NCI-H2081 treated with DMSO at 0.1 percent for 48 hours (cell line): ENCODE results near the gene APPBP2.
"Not testable (repeated sequence)": the region's sequence is repeated elsewhere in the genome, so short reads cannot be mapped to it uniquely, and the experiment has no call there.

ENCODE experiments used
- DNase-seq: peaks from one replicate; lab custom pipeline; 2025; lab: John Stamatoyannopoulos, UW

APPBP2 gene

DNA sequence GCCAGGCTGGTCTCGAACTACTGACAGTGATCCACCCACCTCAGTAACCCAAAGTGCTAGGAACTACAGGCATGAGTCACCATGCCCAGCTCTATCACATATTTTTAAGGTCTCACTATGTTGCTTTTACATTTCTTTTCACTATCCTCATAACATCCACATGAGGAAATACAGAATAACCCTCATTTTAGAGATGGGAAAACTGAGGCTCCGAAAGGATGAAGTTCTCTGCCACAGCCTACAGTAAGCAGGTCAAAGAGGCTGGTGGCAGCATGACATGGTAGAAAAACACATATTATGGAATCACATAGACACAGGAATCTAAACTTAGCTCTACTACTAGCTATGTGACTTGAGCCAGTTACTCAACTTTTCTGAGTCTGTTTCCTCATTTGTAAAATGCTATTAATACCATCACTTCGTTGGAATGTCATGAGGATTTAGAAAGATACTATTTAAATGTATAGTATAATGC lies 32.2 kb downstream of the APPBP2 start:
- no peak for DNase-seq

GRCh38 chr17:60491771-60492170 lies 34.3 kb downstream of the APPBP2 start:
- DNase-seq: no peak

DNA sequence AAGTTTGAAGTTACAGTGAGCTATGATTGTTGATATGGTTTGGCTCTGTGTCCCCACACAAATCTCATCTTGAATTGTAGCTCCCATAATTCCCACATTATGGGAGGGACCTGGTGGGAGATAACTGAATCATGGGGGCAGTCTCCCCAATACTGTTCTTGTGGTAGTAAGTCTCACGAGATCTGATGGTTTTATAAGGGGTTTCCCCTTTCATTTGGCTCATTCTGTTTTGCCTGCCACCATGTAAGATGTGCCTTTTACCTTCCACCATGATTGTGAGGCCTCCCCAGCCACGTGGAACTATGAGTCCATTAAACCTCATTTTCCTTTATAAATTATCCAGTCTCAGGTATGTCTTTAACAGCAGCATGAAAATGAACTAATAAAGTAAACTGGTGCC lies 35.4 kb downstream of the APPBP2 start:
- not testable (repeated sequence) for DNase-seq

DNA sequence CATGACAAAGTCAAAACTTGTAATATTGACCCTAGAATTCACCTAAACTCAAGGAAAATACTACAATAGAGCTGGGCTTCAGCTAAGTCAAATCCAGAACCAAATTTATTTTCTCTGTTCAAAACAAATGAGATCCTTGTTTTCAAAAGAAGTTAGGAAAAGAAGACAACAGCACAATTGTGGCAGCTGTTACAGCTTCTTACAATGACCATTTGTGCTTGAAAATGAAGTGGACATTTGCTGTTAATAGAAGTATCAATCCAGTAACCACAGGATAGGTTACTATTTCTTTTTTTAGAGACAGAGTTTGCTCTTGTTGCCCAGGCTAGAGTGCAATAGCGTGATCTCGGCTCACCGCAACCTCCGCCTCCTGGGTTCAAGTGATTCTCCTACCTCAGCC lies 44.4 kb downstream of the APPBP2 start:
- no peak for DNase-seq

DNA sequence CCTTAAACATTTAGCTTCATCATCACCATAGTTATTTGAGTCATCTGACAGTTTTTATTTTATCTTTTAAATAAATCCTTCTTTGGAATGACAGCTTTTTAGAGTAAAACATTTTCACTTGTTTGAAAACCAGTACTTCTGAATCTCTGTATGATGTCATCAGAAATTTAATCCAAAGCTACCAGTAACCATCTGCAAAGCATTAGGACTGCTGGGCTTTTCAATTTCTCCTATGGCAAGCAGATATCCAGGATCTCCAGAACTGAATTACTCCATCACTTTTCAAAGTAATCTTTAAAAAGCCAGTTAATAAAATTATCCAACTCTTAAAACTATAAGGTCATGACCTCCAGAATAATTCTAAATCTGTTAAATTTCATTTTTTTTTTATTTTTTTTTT lies 52.3 kb downstream of the APPBP2 start:
- no peak for DNase-seq

GRCh38 chr17:60472449-60472848 lies 53.6 kb downstream of the APPBP2 start:
- no peak for DNase-seq

GRCh38 chr17:60471451-60471850 lies 54.6 kb downstream of the APPBP2 start:
- DNase-seq: no peak

DNA sequence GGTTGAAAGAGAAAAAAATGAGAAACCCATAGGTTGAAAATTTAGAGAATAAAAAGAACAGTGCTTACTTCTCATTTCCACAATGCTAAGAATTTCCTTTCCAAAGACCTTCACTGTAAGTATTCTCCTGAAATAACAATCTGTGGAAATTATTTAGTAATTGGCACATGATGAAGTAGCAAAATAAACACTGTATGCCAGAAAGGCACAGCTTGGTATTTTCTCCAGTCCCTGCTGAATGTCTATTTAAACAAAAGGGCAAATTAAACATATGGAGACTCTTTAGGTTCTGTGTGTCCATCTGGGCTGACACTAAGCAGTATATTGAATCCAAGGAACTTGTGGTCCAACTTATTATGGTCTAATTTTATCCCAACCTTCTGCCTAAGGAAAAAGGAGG lies 57.7 kb downstream of the APPBP2 start:
- DNase-seq: no peak

GRCh38 chr17:60464343-60464742 lies 61.7 kb downstream of the APPBP2 start:
- no peak for DNase-seq

DNA sequence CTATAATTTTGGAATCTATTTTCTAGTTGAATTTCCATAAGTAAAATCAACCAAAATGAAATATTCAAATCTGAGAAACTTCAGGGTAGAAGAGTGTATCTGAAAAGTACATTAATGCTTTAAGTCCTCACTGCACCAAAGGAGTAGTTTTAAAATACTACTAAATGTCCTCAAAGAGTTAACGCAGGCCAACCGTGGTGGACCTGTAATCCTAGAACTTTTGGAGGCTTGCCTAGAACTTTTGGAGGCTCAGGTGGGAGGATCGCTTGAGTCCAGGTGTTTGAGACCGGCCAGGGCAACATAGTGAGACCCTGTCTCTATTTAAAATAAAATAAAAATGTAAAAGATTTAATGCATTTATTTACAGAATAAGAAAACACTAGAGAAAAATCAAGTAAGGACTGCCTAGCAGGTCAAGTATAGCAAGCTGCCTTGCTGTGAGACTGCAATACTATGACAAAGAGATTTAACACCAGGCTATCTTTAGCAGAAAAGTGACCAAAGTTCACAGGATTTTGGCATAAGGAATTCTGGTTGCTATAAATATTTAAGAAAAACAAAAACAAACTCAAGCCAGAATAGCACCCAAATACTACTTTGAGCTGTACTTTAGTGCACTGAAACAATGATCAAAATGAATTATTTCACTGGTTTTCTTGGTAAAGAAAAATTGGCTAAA lies 62.7 kb downstream of the APPBP2 start:
- no peak for DNase-seq

DNA sequence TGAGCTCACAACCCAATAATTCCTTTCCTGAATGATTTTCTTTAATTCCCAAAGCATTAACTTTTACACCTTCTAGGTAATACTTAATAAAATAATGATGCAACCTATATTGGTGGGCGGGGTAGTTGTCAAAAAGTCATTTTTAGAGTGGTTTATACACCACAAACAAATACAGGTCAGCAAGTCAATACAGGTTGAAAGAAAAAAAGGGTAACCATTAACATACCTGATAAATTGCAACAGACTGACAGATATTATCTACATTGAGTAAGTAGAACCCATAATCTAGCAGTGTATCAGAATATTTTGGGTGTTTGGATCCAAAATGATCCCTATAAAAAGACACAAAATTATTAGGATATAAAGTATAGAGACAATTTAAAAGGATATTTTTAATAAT lies 64.5 kb downstream of the APPBP2 start:
- DNase-seq: no peak

DNA sequence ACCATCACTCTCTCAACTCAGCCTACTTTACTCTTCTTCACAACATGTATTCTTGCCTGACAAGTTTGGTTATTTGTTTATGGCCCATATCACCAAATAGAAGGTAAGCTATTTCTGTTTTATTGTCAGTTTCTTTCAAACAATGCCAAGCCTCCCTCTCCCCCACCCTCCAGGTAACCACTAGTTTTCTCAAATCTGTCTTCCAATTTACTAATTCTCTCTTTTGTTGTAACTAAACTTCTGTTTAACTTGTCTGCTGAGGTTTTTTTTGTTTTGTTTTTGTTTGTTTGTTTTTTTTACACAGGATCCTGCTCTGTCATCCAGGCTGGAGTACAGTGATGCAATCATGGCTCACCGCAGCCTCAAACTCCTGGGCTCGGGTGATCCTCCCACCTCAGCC lies 68.9 kb downstream of the APPBP2 start:
- DNase-seq: no peak

- DNase-seq: no peak
Observed at GRCh38 chr17:60455378-60455777, 70.7 kb downstream of the APPBP2 start.

GRCh38 chr17:60451965-60452364 lies 74.1 kb downstream of the APPBP2 start:
- no peak for DNase-seq

DNA sequence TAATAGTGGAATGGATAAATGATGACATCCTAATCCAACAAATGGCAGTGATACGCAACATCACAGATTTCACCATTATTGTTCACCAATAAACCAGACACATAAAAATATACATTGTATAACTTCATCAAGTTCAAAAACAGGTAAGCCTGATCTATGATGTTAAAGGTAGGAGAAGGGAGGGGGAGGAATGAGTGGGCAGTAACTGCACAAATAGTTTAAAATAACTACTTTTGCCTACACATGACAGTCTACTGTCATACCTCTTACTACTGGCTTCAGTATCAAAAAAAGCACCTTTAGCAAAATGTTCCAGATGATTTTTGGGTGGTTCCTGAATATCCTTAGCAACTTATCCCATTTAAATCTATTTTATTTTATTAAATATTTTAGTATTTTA lies 75.0 kb downstream of the APPBP2 start:
- DNase-seq: no peak

DNA sequence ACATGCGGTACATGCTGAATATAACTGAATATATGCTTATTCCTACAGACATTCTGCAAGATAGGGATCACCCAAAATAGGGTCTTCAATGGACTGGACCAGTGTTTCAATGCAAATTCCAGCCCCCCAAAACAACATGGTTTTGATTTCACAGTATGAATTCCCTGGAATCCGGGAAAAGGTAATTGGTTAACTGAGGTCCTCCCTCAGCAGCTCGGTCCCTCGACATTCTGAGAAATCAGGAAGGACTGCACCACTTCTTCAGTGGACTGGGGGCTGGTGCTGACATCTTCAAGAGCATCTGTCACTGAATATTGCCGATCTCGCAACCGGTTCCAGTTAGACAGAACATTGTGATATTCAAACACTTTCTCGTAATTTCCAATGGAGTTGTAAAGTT lies 78.7 kb downstream of the APPBP2 start:
- no peak for DNase-seq

GRCh38 chr17:60445144-60445543 lies 80.9 kb downstream of the APPBP2 start:
- DNase-seq: no peak

DNA sequence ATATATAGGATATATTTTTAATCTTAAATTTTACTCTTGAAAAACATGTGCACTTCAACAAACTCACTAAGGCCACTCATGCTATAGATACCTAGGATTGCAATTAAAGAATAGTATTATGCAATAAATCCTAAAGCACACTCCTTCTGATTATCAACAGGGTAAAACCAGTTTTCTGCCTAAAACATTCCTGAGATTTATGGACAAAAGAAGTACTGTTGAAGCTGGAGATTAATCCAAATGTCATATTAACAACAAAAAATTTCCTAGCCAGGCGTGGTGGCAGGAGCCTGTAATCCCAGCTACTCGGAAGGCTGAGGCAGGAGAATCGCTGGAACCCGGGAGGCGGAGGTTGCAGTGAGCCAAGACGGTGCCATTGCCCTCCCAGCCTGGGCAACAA lies 82.3 kb downstream of the APPBP2 start:
- no peak for DNase-seq

DNA sequence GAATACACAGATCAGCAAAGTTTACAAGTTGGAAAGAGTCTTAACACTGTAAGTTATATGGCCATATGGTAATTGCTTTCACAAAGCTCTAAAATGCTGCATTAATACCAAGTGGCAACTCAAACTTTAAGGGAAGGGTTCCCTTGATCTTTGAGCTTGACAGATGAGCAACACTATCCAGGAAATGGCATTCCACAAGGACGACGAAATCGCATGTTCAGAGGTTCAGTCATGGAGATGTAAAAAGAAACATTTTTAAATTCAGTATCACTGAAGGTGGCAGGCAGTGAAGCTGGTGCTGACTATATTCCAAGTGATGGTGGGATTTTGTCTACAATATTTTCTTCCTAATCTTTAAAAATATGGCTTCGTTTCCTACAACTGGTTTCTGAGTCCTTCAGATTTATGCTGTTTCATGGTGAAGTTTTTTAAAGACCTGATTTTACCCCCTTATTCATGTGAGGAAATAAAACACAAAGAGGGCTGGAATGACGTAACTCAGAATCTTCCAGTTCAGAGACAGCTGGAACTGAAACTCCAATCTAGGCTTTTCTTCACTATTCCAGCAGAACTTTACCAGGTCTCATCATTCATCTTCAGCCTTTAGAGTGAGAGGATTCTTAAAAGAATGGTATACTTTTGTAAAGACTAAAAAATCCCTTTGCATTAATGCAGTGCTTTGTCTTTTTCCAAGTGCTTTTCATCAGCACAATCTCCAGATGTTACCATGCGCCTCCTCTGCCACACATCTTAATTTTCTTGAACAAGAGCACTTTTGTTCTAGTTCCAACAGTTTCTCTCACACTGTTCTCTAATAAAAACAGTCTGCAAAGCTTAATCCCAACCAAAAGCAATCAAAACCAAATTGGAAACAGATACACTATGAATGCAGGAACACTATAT lies 83.5 kb downstream of the APPBP2 start:
- DNase-seq: no peak

- DNase-seq: no peak
Observed at GRCh38 chr17:60439501-60439900, 86.5 kb downstream of the APPBP2 start.

DNA sequence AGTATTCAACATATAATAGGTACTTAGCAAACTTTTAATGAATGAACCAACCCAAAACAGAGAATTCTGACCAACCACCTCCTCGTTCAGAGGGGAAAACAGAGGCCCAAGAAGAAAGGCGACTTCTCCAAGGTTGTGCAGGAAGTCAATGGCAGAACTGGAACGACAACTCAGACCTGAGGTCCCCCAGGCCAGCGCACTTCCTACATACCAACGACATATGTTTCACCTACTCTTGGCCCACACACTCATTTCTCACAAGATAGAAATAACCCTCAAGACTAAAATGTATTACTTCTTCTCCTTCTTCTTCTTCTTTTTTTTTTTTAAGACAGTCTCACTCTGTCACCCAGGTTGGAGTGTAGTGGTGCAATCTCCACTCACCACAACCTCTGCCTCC lies 89.4 kb downstream of the APPBP2 start:
- DNase-seq: no peak

- DNase-seq: peak; percentile 49
Observed at GRCh38 chr17:60435244-60436167, 90.5 kb downstream of the APPBP2 start.
